Activated T-cell treated with anti-CD3 and anti-CD28 coated beads for 4 hours (primary cell): ENCODE data around the gene PLXNC1.

Experiments
- DNase-seq: peaks from one replicate; pipeline ENCODE4 v3.0.0-alpha.2; 2020

The PLXNC1 gene

GRCh38 chr12:94147991-94148738 lies at the start of gene PLXNC1:
Gene PLXNC1 (plus strand): TSS chr12:94148577. CDS start chr12:94148972, 395 bp downstream.
- peak; percentile 45 for DNase-seq

DNA sequence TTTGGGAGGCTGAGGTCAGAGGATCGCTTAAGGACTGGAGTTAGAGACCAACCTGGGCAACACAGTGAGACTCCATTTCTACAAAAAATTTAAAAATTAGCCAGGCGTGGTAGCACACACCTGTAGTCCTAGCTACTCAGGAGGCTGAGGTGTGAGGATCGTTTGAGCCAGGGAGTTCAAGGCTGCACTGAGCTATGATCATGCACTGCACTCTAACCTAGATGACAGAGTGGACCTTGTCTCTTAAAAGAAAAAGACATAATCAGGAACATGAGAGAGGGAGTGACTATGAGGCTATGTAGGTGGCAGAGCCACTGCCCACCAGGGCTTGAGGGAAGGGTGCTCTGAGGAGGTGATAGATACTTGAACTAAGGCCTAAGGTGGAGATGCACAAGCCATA lies 49.2 kb upstream of the PLXNC1 start:
- no peak for DNase-seq

DNA sequence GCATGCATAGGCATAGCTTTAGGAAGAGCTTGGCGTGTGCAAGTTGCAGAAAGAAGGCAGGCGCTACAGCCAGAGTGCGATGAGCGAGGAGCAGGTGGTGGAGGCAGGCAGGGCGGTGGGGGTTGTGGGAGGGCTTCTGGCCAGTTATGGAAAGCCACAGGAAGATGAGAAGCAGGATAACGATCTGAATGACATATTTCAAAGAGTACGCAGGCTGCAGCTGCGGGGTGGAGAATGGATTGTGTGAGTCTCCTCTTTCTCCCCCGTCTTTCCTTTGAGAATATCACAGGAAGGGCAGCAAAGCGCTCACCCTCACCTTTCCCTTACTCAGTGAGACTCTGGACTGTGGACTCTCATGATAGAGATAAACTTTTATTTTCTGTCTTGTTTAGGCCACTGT lies 48.7 kb upstream of the PLXNC1 start:
- no peak for DNase-seq

- DNase-seq, result no peak
These were observed 48.2 kb upstream of the PLXNC1 start for GRCh38 chr12:94100211-94100627.

DNA sequence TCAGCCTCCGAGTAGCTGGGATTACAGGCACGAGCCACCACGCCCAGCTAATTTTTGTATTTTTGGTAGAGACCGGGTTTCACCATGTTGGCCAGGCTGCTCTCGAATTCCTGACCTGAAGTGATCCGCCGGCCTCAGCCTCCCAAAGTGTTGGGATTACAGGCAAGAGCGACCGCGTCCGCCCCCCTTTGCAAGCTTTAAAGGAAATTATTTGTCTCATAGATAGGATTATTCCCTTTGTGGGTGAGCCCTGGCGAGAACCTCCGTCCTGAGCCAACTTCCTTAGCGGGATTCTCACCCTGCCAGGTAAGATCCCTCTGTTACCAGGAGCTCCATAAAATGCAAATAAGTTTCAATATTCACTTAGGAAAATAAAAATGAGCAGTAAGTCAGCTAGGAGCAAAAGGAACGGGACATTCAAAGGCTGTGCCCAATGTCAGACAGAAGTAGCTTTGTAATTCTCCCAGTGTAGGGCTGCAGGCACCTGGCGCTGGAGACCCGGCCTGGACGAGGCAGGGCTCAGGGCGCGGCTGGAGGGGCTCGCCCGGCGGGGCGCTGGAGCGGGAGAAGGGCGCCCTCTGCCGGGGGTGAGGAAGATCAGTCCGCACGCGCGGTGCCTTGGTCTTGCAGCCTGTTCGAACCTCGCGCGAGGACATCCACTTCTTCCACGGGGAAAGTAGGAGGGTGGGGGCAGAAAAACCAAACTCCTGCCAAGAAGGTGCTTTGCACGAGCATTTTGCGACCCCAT lies 47.2 kb upstream of the PLXNC1 start:
- peak; percentile 70 for DNase-seq

- peak; percentile 79 for DNase-seq
These were observed 46.4 kb upstream of the PLXNC1 start for GRCh38 chr12:94101738-94102660.

- DNase-seq, result no peak
These were observed 44.4 kb upstream of the PLXNC1 start for GRCh38 chr12:94103986-94104385.

DNA sequence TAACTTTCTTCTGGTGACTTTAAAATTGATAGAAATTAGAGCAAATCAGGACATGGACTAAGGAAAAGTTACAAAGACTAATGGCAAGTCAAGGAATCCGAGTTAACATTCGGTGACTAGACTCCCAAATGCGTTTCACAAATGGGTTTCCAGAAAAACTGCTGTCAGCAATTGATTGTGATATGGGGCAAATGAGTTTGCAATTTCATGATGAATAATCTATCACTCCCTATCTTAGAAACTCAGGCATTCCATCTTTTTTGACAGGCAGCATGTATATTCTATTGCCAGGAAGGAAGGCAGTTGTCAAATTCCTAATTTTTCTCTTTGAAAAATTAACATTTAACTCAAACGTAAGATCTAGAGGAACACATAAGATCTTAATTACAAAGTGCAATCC lies 40.5 kb upstream of the PLXNC1 start:
- no peak for DNase-seq

DNA sequence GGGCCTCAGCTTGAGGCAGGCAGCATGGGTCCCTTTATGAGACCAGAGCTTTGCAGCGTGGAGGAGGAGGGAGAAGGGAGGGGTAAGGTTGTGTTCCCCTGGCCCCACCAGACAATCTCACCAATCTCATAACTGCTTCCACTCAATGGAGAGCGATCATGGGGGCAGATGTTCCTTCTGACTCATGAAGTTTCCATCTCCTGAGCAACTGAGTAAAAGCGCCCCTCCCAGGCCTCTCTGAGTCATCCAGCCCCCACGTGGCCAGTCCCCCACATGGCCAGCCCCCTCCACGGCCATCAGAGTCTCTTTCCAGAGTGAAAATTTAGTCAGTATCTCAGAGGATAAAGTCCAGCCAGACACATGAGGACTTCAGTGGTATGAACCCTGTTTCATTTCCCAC lies 39.2 kb upstream of the PLXNC1 start:
- peak; percentile 48 for DNase-seq

DNA sequence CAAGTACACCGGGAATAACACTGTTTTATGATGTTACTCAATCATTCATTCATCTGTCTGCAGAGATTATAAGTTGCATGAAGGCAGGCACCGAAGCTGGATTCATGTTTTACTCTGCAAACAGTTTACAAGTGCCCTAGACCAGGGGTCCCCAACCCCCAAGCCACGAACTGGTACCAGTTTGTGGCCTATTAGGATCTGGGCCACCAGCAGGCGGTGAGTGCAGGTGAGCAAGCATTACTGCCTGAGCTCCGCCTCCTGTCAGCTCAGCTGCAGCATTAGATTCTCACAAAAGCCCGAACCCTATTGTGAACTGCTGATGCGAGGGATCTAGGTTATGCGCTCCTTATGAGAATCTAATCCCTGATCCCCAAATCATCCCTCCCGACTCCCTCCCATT lies 38.1 kb upstream of the PLXNC1 start:
- no peak for DNase-seq

DNA sequence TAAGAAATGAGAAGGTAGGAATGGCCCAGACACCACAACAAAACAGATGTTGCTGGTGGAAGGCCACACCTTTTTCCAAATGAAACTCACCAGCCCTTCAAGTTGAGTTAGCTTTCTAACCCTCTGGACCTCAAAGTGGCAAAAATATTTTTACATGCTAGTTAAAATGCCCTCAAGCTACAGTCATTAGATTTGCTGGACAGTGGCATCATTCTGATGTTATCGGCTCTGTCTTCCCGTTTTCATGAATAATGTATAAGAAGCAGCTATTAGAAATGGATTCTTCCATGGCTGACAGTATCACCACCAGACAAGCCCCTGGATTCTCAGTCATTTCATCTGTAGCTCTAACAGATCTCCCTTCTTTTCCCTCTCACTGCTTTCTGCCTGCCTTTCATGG lies 37.1 kb upstream of the PLXNC1 start:
- DNase-seq, result no peak

DNA sequence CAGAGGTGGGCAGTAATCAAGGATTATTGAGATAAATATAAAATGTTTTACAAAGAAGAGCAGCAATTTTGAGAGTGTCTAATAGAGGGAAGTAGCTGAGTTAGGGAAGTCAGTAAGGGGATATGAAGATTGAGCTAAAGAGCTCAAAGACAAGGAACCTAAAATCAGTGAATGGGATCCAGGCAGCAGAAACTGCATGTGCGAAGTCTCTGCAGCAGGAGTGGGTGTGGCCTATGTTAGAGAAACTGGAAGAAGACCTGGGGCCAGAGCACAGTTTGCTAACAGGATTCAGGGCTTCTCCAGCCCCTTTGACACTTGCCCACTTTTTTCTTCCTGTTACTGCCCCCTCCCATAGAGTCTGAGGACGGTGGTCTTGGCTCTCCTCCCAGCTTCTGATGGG lies 36.3 kb upstream of the PLXNC1 start:
- DNase-seq, result no peak

DNA sequence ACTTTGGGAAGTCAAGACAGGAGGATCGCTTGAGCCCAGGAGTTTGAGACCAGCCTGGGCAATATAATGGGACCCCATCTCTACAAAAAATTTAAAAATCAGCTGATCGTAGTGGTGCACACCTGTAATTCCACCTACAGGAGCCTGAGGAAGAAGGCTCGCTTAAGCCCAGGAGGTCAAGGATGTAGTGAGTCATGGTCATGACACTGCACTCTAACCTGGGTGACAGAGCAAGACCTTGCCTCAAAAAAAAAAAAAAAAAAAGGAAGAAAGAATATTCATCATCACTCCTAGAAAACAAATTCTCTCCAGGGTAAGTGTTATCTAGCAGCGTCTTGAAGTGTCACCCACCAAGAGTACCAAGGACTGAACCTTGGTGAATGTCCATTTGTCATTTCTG lies 34.2 kb upstream of the PLXNC1 start:
- DNase-seq, result no peak

GRCh38 chr12:94116191-94116590 lies 32.2 kb upstream of the PLXNC1 start:
- DNase-seq, result no peak

GRCh38 chr12:94121886-94122285 lies 26.5 kb upstream of the PLXNC1 start:
- DNase-seq, result no peak

DNA sequence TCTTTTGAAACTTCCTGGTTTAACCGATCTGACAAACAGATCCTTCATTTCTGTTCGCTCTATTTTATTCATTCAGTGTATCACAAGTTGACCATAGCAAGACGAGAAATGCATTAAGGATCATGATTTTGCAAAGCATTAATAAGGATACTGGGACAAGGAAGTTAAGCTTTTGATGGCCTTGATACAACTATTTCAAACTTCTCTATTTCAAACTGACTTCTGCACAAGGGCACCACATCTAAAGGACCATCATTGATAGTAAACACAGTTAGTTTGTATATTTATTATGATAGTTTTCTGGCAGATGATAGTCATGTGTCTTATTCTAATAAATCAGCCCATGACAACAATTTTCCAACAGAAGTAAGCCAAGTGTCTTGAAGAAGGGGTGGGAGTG lies 25.8 kb upstream of the PLXNC1 start:
- no peak for DNase-seq

DNA sequence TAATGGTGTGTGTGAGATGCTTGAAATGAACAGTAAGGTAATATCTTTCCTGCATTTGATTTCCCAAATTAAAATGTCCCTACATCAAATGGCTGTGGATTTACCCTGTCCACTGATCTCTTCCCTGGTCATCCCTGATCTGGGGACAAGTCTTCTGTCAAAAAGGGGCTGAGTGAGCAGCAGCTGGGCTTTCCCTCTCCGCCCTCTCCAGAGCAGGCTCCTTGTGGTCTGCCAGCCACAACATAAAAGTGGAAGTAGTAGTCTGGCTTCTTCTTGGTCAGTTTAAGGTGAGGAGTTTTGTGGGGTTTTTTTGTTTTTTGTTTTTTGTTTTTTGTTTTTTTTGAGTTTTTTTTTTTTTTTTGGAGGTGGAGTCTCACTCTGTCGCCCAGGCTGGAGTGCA lies 25.2 kb upstream of the PLXNC1 start:
- DNase-seq, result no peak

DNA sequence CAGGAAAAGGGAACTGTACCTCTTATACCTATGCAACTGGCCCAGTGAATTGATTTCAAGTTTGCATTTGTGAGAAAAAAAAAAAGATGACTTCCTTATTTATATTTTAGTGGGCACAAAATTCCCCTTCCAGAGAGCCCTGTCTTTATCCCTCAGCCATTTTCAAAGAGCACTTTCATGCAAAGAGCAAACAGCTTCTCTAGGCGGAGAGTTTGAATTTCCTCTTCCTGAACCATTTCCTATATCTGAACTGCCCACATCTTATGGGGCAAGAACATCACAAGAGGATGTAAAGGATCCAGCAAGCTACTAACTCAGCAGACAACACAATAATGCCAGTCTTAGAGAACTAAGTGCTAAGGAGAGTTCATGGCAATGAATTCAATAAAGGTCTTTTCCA lies 22.3 kb upstream of the PLXNC1 start:
- no peak for DNase-seq

GRCh38 chr12:94127239-94128131 lies 20.9 kb upstream of the PLXNC1 start:
- DNase-seq, result no peak

- no peak for DNase-seq
These were observed 20.1 kb upstream of the PLXNC1 start for GRCh38 chr12:94128280-94128679.

- peak; percentile 14 for DNase-seq
These were observed 14.2 kb upstream of the PLXNC1 start for GRCh38 chr12:94133964-94134795.
